EL (cell line): ENCODE results near the gene GSE1.
A peak's percentile ranks its signal among the peaks of the same experiment; 100 is the strongest.

Experiments
- DNase-seq: peaks from one replicate; pipeline ENCODE4 v3.0.0-alpha.2; 2016

The GSE1 gene

DNA sequence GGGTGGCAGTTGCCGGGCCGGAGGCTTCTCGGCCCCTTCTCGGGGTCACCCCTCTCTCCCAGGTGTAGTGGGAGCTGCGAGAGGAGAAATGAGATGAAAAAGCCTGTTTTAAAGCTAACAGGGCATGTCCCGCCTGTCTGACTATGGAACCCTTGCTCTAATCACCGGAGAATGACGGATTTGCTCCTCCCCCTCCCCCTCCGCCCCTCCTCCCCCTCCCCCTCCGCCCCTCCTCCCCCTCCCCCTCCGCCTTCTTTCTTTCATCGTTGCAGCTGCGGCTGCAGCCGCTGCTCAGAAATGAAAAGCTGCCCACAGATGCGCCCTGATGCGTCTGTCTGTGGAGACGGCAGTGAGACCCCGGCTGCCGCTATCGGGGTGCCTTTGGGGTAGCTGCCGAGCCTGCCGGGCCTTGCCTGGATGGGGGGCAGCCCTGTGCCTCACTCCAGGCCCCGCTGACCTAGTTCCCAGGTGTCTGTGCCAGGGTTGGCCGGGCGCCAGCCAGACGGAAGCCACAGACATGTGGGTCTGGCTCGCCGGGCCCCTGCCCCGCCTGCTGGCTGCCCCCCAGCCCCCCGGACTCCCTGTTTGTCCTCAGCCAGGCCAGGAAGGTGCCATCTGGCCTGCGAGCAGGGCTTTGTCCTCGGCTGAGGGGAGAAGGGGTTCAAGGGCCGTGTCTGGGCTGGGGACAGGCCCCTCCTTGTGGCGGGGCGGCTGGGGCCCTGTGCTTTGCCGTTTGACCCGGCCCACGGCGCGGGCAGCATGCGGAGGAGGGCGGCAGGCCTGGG, 37.9 kb downstream of the GSE1 start:
- no peak for DNase-seq

DNA sequence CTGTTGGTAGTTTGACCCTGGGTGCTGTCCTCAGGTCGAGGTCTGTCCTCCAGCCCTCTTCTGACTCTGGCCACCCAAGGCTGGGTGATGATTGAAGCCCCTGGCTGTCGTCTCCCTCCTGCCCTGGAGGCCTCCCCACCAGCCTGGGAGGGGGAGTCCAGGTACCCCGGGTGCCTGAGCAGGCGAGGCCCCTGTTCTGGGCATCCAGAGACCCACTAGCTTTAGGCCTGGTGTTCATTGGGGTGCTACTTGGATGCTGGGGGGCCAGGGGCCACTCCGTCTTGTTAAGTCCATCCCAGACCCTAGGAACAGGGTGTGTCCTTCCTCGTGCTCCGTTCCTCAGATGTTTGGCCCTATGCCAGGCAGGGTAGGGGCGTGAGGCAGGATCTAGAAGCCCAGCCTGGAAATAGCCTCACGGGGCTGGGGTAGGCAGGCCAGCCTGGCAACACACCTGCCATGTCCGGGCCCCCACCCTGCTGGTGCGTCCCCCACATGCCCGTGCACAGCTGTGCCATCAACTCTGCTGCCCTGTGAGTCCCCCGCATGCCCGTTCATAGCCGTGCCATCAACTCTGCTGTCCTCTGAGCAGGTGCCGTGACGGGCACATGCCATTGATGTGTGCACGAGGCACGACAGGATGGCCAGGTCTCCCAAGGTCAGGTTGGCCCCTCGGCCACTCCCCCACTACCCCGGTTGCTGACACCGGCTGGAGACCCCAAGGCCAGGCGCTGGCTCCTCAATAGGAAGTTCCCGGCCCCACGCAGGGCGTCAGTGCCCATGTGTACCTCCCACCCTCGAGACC, 38.7 kb downstream of the GSE1 start:
- DNase-seq: peak; percentile 12

DNA sequence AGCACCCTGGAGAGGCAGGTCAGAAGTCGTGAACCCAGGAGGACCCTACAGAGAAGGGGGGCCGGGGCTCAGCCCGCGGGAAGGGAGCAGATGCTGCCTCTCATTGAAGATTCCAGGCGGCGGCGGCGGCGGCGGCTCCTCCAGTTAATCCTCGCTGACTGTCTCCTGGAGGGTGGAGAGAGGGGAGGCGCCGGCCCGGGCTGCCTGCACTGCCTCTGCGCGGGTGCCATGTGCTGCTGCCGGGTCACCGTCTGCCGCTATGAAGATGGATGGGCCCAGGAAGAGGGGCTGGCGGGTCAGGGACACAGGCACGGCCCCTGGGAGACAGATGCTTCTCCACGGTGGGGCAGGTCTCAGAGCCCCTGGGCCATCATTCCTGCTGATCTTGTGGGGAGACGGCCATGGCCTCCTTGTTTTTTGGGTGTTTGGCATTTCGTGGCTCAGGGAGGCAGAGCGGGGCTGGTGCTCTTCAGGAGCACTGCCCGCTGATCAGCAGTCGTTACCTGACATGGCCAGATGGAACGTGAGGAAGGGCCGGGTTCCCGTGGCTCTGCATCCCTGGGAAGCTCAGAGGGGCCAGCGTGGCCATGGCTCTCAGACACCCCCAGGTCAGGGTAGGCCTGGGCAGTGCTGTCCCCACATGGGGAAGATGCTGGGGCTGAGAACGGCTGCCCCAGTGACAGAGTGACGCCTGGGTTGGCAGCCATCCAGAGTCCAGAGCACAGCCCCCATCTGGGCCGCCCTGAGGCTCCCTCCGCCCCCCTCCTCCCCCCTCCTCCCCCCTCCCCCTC, 39.5 kb downstream of the GSE1 start:
- DNase-seq: peak; percentile 42

DNA sequence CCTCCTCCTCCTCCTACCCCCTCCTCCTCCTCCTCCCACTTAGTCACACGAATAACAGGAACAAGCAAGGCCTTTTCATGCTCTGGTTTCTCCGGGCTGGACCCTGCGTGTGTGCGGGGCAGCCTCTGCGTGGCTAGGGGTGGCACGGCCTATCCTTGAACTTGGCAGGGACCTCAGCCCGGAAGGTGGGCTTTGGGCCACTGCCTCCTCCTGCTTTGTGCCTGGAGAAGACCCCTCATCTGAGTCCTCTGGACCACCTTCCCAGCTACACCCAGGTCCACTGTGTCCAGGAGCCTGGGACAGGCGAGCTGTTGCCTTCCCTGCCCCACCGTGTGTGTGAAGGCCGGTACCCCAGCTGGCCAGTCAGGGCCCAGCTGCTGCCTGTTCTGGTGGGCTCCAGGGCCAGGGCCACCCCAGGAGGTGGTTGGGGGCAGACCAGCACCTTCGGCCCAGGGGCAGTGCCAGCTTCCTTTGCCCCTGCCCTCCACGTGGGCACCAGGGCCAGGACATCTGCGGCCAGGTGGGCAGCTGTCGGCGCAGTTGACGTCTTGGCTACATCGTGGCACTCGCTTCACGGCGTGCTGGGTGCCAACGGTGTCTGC, 40.3 kb downstream of the GSE1 start:
- DNase-seq: no peak

DNA sequence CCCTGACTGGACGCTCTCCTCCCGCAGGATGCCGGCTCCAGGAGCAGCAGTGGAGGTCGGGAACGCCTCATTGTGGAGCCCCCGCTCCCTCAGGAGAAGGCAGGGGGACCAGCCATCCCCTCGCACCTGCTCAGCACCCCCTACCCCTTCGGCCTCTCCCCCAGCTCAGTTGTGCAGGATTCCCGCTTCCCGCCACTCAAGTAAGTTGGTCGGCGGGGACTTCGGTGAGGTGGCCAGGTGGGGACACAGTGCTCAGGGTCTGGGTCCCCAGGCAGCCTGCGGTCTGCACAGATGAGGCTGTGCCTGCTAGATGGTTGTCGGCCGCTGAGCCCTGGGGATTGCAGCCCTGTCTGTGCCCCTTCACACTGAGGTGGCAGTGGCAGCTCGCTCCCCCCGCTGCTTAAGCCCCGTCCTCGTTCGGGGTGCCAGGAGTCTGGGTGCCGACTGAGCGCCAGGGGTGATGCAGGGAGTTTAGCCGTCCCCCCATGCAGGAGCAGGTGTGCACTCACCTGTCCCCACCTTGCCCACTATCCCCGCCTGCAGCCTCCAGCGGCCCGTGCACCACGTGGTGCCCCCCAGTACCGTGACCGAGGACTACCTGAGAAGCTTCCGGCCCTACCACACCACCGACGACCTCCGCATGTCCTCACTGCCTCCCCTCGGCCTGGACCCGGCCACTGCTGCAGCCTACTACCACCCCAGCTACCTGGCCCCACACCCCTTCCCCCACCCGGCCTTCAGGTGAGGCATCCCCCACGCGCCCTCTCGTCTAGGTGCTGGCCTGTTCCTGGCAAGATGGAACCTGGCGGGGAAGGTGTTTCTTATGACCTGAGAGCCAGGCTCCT, 41.4 kb downstream of the GSE1 start:
- no peak for DNase-seq

DNA sequence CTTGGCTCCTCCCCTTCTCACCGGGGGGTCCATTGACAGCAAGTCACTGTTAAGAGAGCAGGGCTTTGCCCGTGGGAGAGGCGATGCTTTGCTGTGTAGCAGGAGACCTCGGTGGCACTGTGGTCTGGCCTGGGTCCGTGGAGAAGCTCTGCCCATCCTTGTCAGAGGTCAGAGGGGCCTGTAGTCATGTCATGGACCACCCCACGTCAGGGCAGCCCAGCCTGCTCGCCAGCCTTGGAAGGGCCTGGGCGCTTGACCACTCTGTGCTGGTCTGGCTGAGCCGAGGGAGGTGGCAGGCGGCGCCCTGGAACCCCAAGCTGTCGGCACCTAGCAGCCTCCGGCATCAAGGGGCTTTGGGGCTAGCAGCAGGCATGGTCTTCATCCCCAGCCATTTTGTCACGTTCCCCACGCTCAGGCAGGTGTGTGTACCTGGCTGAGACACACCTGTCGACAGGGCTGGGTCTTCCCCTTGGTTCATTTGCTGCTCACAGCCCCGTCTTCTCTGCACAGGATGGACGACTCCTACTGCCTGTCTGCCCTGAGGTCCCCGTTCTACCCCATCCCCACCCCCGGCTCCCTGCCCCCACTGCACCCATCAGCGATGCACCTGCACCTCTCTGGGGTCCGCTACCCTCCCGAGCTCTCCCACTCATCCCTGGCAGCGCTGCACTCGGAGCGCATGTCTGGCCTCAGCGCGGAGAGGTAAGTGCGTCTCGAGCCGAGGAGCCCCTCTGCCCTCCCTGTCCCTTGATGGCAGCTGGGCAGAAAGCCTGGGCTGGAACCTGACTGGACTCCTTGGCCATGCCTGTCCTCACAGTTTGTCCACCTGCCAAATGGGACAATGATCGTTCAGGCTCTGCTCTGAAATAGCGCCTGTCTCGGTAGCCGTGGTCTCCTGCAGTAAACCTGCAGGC, 42.4 kb downstream of the GSE1 start:
- DNase-seq: no peak

DNA sequence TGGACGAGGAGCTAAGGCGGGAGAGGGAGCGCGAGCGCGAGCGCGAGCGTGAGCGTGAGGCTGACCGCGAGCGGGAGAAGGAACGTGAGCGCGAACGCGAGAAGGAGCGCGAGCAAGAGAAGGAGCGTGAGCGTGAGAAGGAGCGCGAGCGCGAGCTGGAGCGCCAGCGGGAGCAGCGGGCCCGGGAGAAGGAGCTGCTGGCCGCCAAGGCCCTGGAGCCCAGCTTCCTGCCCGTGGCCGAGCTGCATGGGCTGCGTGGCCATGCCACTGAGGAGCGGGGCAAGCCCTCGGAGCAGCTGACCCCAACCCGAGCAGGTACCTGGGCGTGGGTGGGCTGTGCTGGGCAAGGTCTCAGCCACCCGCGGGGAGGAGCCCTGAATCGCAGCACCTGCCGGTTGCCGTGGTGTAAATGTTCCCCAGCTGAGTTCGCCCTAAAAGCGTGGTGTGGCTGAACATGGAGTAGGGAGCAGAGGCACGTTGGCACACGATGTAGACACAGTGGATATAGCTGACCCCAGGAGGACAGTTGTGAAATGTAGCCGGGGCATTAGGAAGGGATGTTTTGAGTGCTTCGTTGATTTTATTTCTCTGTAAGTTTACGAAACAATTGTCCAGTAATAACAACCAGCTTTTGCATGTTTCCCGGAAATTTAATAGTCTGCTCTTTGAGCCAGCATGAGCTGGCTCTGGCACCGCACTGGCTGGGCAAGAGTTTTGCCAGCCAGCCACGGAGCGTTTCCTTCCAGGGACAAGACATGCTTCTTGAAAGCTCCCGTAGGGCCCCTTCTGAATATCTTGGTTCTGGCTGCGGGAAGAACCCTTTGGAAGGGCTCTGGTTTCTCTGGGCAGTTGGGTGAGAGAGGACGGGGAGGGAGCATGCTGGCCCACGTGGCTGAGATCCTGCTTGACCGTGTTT, 43.5 kb downstream of the GSE1 start:
- no peak for DNase-seq

DNA sequence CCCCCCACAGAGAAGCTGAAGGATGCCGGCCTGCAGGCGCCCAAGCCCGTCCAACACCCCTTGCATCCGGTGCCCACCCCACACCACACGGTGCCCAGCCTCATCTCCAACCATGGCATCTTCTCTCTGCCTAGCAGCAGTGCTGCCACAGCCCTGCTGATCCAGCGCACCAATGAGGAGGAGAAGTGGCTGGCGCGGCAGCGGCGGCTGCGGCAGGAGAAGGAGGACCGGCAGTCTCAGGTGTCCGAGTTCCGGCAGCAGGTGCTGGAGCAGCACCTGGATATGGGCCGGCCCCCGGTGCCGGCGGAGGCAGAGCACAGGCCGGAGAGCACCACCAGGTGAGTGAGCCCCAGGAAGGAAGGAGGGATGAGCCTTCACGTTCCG, 44.1 kb downstream of the GSE1 start:
- DNase-seq: no peak

DNA sequence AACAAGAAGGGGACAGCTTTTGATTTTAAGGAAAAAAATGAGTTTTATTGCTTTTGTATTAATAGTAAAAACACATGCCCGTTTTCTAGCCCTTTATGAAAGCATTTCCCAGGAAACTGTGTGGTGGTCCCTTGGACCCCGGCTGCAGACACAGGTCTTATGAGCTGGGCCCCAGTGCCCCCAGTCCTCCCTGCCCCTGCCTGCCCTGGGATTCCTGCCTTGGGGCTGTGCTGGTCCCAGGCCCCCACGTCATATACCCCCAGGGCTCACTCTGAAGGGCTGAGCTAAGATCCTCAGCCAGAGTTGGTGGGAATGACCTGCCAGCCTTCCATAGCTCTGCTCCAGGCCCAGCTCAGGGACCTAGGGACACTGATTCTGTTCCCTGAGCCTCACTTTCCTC, 44.9 kb downstream of the GSE1 start:
- DNase-seq: no peak

DNA sequence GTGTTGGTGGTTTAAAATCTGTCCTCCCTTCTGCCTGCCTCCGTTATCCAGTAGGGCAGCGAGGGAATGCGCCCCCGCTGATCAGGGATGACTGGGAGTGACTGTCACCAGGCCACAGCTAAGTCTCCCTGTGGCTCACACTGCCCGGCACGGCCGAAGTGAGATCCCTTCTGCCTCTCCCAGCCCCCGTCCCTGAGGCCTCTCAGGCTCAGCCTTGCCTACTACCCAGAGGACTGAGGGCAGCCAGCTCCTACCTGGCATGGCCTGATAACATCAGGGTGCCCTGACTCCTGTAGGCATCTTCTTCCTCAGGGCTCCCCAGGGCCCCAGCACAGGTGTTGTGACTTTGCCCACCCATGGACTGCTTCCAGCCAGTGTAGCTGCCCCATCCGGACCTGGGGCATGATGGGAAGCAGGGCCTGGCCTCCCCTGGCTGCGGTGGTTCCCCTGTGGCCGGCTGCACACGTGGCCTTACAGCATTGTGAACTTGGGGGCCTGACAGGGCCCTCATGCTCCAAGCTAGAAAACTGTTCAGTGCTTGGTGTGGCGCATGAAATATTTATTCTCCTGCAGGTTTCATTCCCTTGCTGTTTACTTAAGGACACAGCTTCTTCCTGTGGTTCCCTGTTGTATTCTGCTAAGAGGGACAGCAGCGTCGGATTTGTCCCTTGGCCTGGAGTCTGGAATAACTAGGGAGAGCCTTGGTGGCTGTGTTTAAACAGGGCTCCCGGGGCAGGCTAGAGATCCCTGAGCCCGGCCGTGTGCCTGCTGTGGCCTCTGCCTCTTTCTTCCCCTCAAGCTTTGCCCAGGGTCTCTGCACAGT, 45.6 kb downstream of the GSE1 start:
- no peak for DNase-seq

DNA sequence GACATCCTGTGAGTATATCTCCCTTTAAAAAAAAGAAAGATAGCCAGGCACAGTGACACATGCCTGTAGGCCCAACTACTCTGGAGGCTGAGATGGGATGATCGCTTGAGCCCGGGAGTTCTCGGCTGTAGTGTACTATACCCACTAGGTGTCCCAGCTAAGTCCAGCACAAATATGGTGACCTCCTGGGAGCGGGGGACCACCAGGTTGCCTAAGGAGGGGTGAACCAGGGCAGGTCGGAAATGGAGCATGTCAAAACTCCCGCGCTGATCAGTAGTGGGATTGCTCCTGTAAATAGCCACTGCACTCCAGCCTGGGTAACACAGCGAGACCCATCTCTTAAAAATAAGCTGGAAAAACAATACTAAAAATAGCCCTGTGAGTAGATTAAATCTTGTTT, 46.2 kb downstream of the GSE1 start:
- no peak for DNase-seq

DNA sequence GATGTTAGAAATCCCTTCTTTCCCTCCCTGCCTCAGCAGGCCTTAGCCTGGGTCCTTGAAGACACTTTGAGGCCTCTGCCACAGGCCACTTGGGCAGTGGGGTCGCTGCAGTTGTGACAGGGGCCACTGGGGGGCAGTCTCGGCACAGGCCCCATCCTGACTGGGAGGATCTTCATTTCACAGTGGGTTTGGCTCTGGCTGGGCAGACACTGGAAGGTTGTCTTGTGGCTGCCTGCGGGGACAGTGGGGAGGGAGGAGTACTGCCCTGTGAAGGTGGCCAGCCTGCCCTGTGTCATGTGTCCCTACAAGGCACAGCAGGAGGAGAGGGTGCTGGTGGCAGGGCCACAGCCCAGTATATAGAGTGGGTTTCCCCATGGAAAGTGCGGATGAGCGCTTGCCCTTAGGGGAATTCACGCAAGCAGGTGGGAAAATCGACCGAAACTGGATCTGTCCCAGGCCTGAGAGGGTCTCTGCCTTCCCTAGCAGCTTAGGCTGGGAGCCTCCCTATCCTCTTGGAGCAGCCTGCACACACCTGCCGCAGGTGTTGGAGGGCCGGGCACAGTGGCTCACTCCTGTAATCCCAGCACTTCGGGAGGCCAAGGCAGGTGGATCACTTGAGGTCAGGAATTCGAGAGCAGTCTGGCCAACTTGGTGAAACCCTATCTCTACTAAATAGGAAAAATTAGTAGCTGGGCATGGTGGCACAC, 46.8 kb downstream of the GSE1 start:
- peak; percentile 55 for DNase-seq

DNA sequence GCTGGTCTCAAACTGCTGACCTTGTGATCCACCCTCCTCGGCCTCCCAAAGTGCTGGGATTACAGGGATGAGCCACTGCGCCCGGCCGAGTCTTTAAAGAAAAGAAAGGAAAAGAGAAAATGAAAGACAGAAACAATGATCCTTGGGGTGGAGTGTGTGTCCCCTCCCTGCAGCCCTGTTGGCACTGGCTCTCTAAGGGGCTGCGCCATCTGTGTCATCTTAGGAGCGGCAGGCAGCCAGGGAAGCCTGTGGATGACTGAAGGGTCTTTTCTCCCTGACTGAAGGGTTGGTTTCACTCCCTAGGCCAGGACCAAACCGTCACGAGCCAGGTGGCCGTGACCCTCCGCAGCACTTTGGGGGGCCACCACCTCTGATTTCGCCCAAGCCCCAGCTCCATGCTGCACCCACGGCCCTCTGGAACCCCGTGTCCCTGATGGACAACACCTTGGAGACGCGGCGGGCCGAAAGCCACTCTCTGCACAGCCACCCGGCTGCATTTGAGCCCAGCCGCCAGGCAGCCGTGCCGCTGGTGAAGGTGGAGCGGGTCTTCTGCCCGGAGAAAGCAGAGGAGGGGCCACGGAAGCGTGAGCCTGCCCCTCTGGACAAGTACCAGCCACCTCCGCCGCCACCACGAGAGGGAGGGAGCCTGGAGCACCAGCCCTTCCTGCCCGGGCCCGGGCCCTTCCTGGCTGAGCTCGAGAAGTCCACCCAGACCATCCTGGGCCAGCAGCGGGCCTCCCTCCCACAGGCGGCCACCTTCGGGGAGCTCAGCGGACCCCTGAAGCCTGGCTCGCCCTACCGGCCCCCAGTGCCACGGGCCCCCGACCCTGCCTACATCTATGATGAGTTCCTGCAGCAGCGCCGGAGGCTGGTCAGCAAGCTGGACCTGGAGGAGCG, 48.0 kb downstream of the GSE1 start:
- DNase-seq: no peak

DNA sequence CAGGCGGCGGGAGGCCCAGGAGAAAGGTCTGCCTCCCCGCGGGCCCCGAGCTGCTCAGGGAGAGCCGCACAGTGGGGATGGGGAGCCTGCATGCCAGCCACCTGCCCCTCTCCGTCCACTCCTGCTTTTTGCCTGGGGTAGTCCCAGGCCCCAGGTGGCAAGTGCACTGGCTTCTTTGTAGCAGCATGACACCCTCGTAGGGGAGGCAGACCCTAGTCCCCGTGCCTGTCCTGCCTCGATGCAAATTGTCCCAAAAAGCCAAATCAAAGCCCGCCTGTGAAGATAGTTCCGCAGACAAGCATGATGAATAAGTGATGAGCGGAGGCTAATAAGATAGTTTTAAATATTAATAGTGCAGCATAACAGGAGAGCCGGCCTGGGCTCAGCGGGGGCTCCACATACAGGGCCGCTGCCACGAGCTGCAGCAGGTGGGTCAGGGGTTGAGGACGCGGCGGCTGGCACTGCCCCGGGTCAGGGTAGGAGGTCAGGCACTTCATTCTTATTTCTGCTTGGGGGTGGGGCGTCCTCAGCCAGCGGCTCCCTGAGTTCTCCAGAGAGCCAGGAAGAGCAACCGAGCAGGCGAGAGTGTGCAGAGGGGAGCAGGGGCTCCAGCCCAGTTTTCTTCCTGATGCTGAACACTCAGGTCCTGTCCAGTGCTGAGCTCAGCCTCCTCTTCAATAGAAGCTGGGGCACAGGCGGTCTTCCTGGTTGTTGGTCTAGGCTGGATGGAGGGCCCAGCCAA, 48.8 kb downstream of the GSE1 start:
- DNase-seq: no peak

DNA sequence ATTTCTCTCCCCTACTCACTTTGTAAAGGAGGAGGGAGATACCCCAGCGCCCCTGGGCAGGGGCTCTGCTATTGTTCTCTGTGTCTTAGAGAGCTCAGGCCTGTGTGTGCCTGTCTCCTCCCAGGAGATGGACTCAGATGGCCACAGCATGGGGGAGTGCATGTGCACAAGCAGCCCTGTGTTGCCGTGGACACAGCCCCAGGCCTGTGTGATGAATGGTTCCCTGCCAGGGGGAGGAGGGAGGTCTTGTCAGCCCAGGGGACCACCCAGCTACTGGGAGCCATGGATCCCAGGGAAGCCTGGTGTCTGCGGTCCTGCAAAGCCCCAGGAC, 49.3 kb downstream of the GSE1 start:
- DNase-seq: no peak

DNA sequence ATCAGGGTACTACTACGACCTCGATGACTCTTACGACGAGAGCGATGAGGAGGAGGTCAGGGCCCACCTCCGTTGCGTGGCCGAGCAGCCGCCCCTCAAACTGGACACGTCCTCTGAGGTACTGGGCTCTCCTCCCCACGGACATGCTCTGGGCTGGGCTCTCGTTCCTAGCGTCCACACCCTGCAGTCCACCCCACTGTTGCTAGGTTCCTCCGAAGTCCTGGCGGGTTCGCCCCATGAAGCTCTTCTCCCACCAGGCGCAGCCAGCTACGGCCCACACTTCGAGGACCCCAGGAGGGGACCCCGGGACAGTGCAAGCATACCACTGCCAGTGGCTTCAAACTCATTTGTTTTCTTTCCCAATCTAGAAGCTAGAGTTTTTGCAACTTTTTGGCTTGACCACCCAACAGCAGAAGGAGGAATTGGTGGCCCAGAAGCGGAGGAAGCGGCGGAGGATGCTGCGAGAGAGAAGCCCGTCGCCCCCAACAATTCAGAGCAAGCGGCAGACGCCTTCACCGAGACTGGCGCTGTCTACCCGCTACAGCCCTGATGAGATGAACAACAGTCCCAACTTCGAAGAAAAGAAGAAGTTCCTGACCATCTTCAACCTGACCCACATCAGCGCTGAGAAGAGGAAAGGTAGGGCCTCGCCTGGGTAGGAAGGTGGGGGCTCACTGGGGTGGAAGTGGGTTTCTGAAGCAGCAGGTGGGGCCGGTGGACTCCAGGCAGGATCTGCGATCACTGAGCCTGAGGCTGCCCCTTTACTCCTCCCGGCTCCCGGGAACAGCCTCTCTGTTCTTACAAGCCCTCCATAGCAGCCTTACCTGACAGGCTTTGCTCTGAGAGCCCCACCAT, 50.1 kb downstream of the GSE1 start:
- DNase-seq: no peak
